A549 (cell line): ENCODE measurements around the gene TMCO4. TPM values are rescaled to one million over a fixed set of nuclear protein-coding genes. Genes with fewer than 3 reads are reported as not detected.

Source experiments
- ATAC-seq, 2 experiments: fragments of 200-7000 bp in 1 of 2; fragments of >200 bp in 1 of 2; cut with Nextera tagmentation in 1 of 2; cut with Tn5 transposase in 1 of 2; 3 replicates each; pipeline versions ENCODE4 v1.8.0 to v1.9.1; 2018 to 2020; ENCODE audit warnings: mild to moderate bottlenecking in 1 of 2, moderate library complexity in 1 of 2
- CTCF ChIA-PET: fragments of 300-600 bp; sonication (Branson Sonifier 250); formaldehyde crosslinking; extraction: SDS; loops from one replicate; lab custom pipeline; 2021; ENCODE audit warnings: antibody characterized with exemption, inconsistent platforms; lab: Yijun Ruan, JAX
- POLR2A ChIA-PET: fragments of 350-600 bp; formaldehyde crosslinking; extraction: SDS; loops from one replicate; lab custom pipeline; 2021; ENCODE audit warnings: antibody characterized with exemption, inconsistent platforms; lab: Yijun Ruan, JAX
- DNase-seq, 2 experiments: peaks; one replicate each; pipeline versions ENCODE4 v3.0.0 to v3.0.0-alpha.2; 2011 to 2016; ENCODE audit warnings: low read depth in 1 of 2, low spot score in 1 of 2
- FAIRE-seq: peaks from 2 replicates; lab custom pipeline; 2011; peaks lifted over from hg19 to GRCh38; lab: Jason Lieb, UNC
- H3K27ac ChIP-seq, 2 experiments: fragments of >200 bp; sonication (Bioruptor Twin); formaldehyde crosslinking; 3 replicates each; pipeline ENCODE4 v1.5.1; 2016 to 2017
- H3K4me1 ChIP-seq: fragments of >200 bp; sonication (Bioruptor Twin); formaldehyde crosslinking; 3 replicates; pipeline ENCODE4 v1.6.1; 2016
- H3K4me2 ChIP-seq: fragments of >200 bp; sonication (Bioruptor Twin); formaldehyde crosslinking; 3 replicates; pipeline ENCODE4 v1.6.1; 2016
- H3K4me3 ChIP-seq: fragments of >200 bp; sonication (Bioruptor Twin); formaldehyde crosslinking; 3 replicates; pipeline ENCODE4 v1.5.1; 2016
- H3K9me3 ChIP-seq: fragments of >200 bp; sonication (Bioruptor Twin); formaldehyde crosslinking; 3 replicates; pipeline ENCODE4 v1.6.1; 2016
- BHLHE40 ChIP-seq: IDR thresholded peaks from 2 replicates; pipeline ENCODE4 v1.6.1; 2012; ENCODE audit warnings: low read depth, low read length, inconsistent platforms
- CBX2 ChIP-seq: fragments of 200-600 bp; sonication (generic); IDR thresholded peaks from 2 replicates; pipeline ENCODE4 v1.6.1; 2016; ENCODE audit warnings: low read depth, mild to moderate bottlenecking, borderline replicate concordance
- CHD2 ChIP-seq: fragments of 150-350 bp; IDR thresholded peaks from 2 replicates; pipeline ENCODE4 v1.6.1; 2014; ENCODE audit warnings: low read length; ENCODE audit not compliant: partially characterized antibody
- CHD4 ChIP-seq: fragments of 200-600 bp; sonication (generic); IDR thresholded peaks from 2 replicates; pipeline ENCODE4 v1.6.1; 2016; ENCODE audit warnings: antibody characterized with exemption, mild to moderate bottlenecking, borderline replicate concordance
- CTCF ChIP-seq: fragments of >200 bp; sonication (Bioruptor Twin); formaldehyde crosslinking; IDR thresholded peaks from 3 replicates; pipeline ENCODE4 v1.5.1; 2016
- EP300 ChIP-seq, 2 experiments: fragments of >200 bp; sonication (Bioruptor Twin); formaldehyde crosslinking; IDR thresholded peaks; 2 replicates in 1 of 2; 3 replicates in 1 of 2; pipeline ENCODE4 v1.6.1; 2016 to 2017
- ESRRA ChIP-seq: fragments of 150-350 bp; IDR thresholded peaks from 2 replicates; pipeline ENCODE4 v1.6.1; 2014; ENCODE audit warnings: mild to moderate bottlenecking, low read length, borderline replicate concordance
- FOSL2 ChIP-seq, 2 experiments: fragments of 450-650 bp in 1 of 2; fragments of >200 bp in 1 of 2; sonication (Bioruptor Twin) in 1 of 2; formaldehyde crosslinking; IDR thresholded peaks; 2 replicates each; pipeline versions ENCODE4 v1.5.0 to v1.6.1; 2016 to 2020; ENCODE audit warnings: mild to moderate bottlenecking in 1 of 2, moderate library complexity in 1 of 2
- HEYL ChIP-seq: fragments of 250-450 bp; sonication (Bioruptor Pico); IDR thresholded peaks from 2 replicates; pipeline ENCODE4 v1.8.0; 2021; ENCODE audit warnings: mild to moderate bottlenecking, moderate library complexity
- HOXB5 ChIP-seq: fragments of 250-450 bp; sonication (Bioruptor Pico); IDR thresholded peaks from 2 replicates; pipeline ENCODE4 v1.5.0; 2020; ENCODE audit warnings: mild to moderate bottlenecking, moderate library complexity
- JUN ChIP-seq, 2 experiments: fragments of >200 bp; sonication (Bioruptor Twin); formaldehyde crosslinking; IDR thresholded peaks; 2 replicates in 1 of 2; 3 replicates in 1 of 2; pipeline ENCODE4 v1.6.1; 2016 to 2017
- JUNB ChIP-seq: fragments of >200 bp; sonication (Bioruptor Twin); formaldehyde crosslinking; IDR thresholded peaks from 2 replicates; pipeline ENCODE4 v1.6.1; 2016
- KDM1A ChIP-seq: fragments of 200-600 bp; sonication (generic); IDR thresholded peaks from 2 replicates; pipeline ENCODE4 v1.6.1; 2016; ENCODE audit warnings: low read depth, mild to moderate bottlenecking
- MAFK ChIP-seq: fragments of 450-650 bp; IDR thresholded peaks from 2 replicates; pipeline ENCODE4 v1.6.1; 2014; ENCODE audit not compliant: partially characterized antibody
- MAZ ChIP-seq: fragments of 150-350 bp; IDR thresholded peaks from 2 replicates; pipeline ENCODE4 v1.6.1; 2014; ENCODE audit warnings: antibody characterized with exemption, low read depth, low read length, borderline replicate concordance
- NFE2L2 ChIP-seq: fragments of 150-350 bp; conservative IDR thresholded peaks from 2 replicates; pipeline ENCODE4 v1.6.1; 2014; ENCODE audit warnings: low read length
- NR3C1 ChIP-seq: fragments of >200 bp; sonication (Bioruptor Twin); formaldehyde crosslinking; IDR thresholded peaks from 3 replicates; pipeline ENCODE4 v1.6.1; 2017
- PBX3 ChIP-seq: IDR thresholded peaks from 2 replicates; pipeline ENCODE4 v1.6.1; 2012
- RAD21 ChIP-seq, 2 experiments: fragments of >200 bp in 1 of 2; sonication (Bioruptor Twin) in 1 of 2; formaldehyde crosslinking in 1 of 2; IDR thresholded peaks in 1 of 2; conservative IDR thresholded peaks in 1 of 2; 2 replicates in 1 of 2; 3 replicates in 1 of 2; pipeline ENCODE4 v1.6.1; 2012 to 2018; ENCODE audit warnings: inconsistent platforms in 1 of 2
- RARB ChIP-seq: fragments of 250-450 bp; sonication (Bioruptor Pico); IDR thresholded peaks from 2 replicates; pipeline ENCODE4 v1.8.0; 2021; ENCODE audit warnings: mild to moderate bottlenecking, moderate library complexity
- RCOR1 ChIP-seq: fragments of 150-350 bp; IDR thresholded peaks from 2 replicates; pipeline ENCODE4 v1.6.1; 2014; ENCODE audit warnings: antibody characterized with exemption, low read length, low read depth
- RNF2 ChIP-seq: fragments of 200-600 bp; sonication (generic); IDR thresholded peaks from 2 replicates; pipeline ENCODE4 v1.6.1; 2016; ENCODE audit warnings: low read depth, mild to moderate bottlenecking, antibody characterized with exemption, moderate library complexity, borderline replicate concordance
- SMC3 ChIP-seq: fragments of >200 bp; sonication (Bioruptor Twin); formaldehyde crosslinking; IDR thresholded peaks from 3 replicates; pipeline ENCODE4 v1.6.1; 2018; ENCODE audit warnings: inconsistent platforms
- TFCP2L1 ChIP-seq: fragments of 250-450 bp; sonication (Bioruptor Pico); IDR thresholded peaks from 2 replicates; pipeline ENCODE4 v1.5.0; 2021; ENCODE audit warnings: mild to moderate bottlenecking
- TP53 ChIP-seq: fragments of 250-450 bp; sonication (Bioruptor Pico); IDR thresholded peaks from 2 replicates; pipeline ENCODE4 v1.5.0; 2021; ENCODE audit warnings: mild to moderate bottlenecking, moderate library complexity
- WGBS: methylation state at CpG from one replicate; pipeline ENCODE4 v1.1.6; 2017; ENCODE audit errors: missing lambda C conversion rate; 5-methylcytosine and 5-hydroxymethylcytosine counted together
- polyA plus RNA-seq, 4 experiments: library from polyadenylated mRNA; depleted of rRNA in 3 of 4; stranded (reverse); fragments of >200 nt; fragmentation: RNase III in 1 of 4; extraction: RNeasy Plus Mini Kit Qiagen cat#74134 plus additional on column Dnase treatment in 1 of 4; gene quantifications; 2 replicates in 3 of 4; 3 replicates in 1 of 4; pipeline ENCODE4 v1.2.3, GENCODE V29; 2011 to 2017
- TF ChIP-seq, protein P1 (sequence below): fragments of 150-350 bp; IDR thresholded peaks from 2 replicates; pipeline ENCODE4 v1.6.1; 2014; ENCODE audit warnings: low read depth, mild to moderate bottlenecking, low read length
- TF ChIP-seq, protein P2 (sequence below): fragments of 450-650 bp; IDR thresholded peaks from 2 replicates; pipeline ENCODE4 v1.6.1; 2014; ENCODE audit warnings: antibody characterized with exemption

TMCO4 gene
- polyA plus RNA-seq, 2 of the 4 experiments (the other 2 are of a cell fraction): 4.0 to 4.6 TPM

DNA sequence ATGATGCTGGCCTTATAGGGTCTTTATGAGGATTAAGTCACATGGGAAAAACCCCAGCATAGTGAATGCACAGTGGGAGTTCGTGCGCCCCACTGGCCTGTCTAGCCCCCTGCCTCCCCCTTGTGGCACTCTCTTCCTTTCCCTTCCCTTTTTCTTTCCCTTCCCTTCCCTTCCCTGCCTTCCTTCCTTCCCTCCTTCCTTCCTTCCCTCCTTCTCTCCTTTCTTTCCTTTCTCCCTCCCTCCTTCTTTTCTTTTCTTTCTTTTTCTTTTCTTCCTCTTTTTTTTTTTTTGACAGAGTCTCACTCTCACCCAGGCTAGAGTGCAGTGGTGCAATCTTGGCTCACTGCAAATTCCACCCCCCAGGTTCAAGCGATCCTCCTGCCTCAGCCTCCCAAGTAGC, 96.4 kb downstream of the TMCO4 start (continued):
- TF ChIP-seq NFE2L2 (no peak), EP300 (IDR thresholded peaks at IDR 0.05) (no peak), RCOR1 (no peak), JUN (IDR thresholded peaks at IDR 0.05) (no peak)

GRCh38 chr1:19700079-19700777, 99.5 kb downstream of the TMCO4 start:
- H3K27ac ChIP-seq: no peak overlapping the region
- H3K4me1 ChIP-seq: no peaks in the 10 kb centered on the region
- H3K4me2 ChIP-seq: no peak overlapping the region
- H3K4me3 ChIP-seq: no peak overlapping the region
- no peaks in the 10 kb centered on the region for H3K9me3 ChIP-seq
- FAIRE-seq: no peak
- 90% methylated on average over 11 of the region's 14 CpGs for WGBS
- DNase-seq: no peak
- no peak for ATAC-seq
- CTCF ChIA-PET: interaction anchor here (0.6 to 2.0 kb wide), 3 partner anchors 9 to 54 kb away, joined by 3 to 4 read pairs (median 3); no protein-coding TSS in a partner anchor
- no peak for TF ChIP-seq ESRRA
- no peak for TF ChIP-seq TP53 (CRISPR knock-in tag)
- no peak for TF ChIP-seq NFE2L2
- no peak for TF ChIP-seq RNF2
- TF ChIP-seq RAD21 (conservative IDR thresholded peaks at IDR 0.05 in 1 of 2, IDR thresholded peaks at IDR 0.05 in 1 of 2): no peak
- TF ChIP-seq BHLHE40: no peak
- TF ChIP-seq FOSL2 (IDR thresholded peaks at IDR 0.05): no peak
- TF ChIP-seq FOSL2 (CRISPR knock-in tag; IDR thresholded peaks at IDR 0.05): no peak
- TF ChIP-seq, protein P1, sequence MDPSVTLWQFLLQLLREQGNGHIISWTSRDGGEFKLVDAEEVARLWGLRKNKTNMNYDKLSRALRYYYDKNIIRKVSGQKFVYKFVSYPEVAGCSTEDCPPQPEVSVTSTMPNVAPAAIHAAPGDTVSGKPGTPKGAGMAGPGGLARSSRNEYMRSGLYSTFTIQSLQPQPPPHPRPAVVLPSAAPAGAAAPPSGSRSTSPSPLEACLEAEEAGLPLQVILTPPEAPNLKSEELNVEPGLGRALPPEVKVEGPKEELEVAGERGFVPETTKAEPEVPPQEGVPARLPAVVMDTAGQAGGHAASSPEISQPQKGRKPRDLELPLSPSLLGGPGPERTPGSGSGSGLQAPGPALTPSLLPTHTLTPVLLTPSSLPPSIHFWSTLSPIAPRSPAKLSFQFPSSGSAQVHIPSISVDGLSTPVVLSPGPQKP: no peak
- TF ChIP-seq KDM1A: no peak
- TF ChIP-seq CTCF: no peak
- no peak for TF ChIP-seq MAFK
- no peak for TF ChIP-seq NR3C1
- no peak for TF ChIP-seq HOXB5
- no peak for TF ChIP-seq HEYL
- TF ChIP-seq TFCP2L1 (CRISPR knock-in tag): no peak
- TF ChIP-seq, protein P2, sequence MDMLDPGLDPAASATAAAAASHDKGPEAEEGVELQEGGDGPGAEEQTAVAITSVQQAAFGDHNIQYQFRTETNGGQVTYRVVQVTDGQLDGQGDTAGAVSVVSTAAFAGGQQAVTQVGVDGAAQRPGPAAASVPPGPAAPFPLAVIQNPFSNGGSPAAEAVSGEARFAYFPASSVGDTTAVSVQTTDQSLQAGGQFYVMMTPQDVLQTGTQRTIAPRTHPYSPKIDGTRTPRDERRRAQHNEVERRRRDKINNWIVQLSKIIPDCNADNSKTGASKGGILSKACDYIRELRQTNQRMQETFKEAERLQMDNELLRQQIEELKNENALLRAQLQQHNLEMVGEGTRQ: no peak
- no peak for TF ChIP-seq CHD4
- TF ChIP-seq, all 56 proteins: peak for 0
- POLR2A ChIA-PET: no interaction called here

DNA sequence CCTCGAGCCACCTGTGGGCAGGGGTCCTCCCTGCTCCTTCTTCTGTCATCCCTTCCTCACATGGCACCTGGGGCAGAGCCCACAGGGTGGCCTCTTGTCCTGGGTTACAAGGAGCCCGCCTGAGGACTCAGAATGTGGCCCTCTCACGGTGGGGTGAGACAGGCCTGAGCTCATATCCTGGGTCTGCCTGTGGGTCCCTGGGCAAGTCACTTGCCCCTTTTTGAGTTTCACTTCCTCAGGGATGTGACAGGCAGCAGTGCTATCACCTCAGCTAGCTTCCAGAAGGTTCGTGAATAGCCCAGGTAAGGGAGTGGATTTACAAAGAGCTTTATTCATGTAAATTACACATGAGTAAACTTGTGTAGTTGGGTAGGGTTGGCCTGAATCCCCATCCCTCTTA, 101.5 kb downstream of the TMCO4 start:
- ATAC-seq (no peak), FAIRE-seq (no peak), DNase-seq (no peak)
- 79% methylated on average over 3 of the region's 4 CpGs for WGBS
- Histone ChIP-seq H3K4me2 (no peak overlapping the region), H3K9me3 (no peaks in the 10 kb centered on the region), H3K4me1 (no peaks in the 10 kb centered on the region), H3K27ac (no peak overlapping the region), H3K4me3 (no peak overlapping the region)
- no peak for TF ChIP-seq NFE2L2
- no peak for TF ChIP-seq PBX3
- TF ChIP-seq JUNB: no peak
- TF ChIP-seq, protein P2: no peak
- TF ChIP-seq CHD2: no peak
- no peak for TF ChIP-seq RARB (CRISPR knock-in tag)
- no peak for TF ChIP-seq SMC3
- no peak for TF ChIP-seq MAZ
- no peak for TF ChIP-seq HOXB5
- no peak for TF ChIP-seq CBX2
- TF ChIP-seq RNF2: no peak
- CTCF ChIA-PET: interaction anchor here (1.4 kb wide), 1 partner anchor 36 kb away, joined by 4 read pairs; no protein-coding TSS in a partner anchor
- POLR2A ChIA-PET: no interaction called here
